ENCODE results near the gene SOX30. TPM values are rescaled to one million over a fixed set of nuclear protein-coding genes. Genes with fewer than 3 reads are reported as not detected.

SOX30 gene
- total RNA-seq, 1 donor from 2014 or later = 0.17 TPM

- Histone ChIP-seq H3K27ac (no peak overlapping the region), H3K9ac (no peak overlapping the region), H4K20me1 (ENCODE audit: low read depth) (no peaks in the 10 kb centered on the region), H3K4me3 (no peak overlapping the region), H3F3A (ENCODE audit: low read depth) (no peaks in the 10 kb centered on the region), H3K79me2 (ENCODE audit: low read depth) (no peaks in the 10 kb centered on the region), H2AFZ (replicated peaks) (no peak overlapping the region), H3K27me3 (no peaks in the 10 kb centered on the region), H3K4me2 (no peak overlapping the region), H3K9me3 (ENCODE audit: low read depth) (no peaks in the 10 kb centered on the region), H3K36me3 (no peaks in the 10 kb centered on the region), H3K4me1 (no peaks in the 10 kb centered on the region)
- peaks cover 14% of the 10 kb centered on the region for H3K9me3 Mint-ChIP-seq
- peaks cover 5% of the 10 kb centered on the region for H3K36me3 Mint-ChIP-seq
- peaks cover 2% of the 10 kb centered on the region for H3K27me3 Mint-ChIP-seq (ENCODE audit: insufficient read depth, low read depth)
- peak overlapping the region; percentile 90 for H3K4me3 Mint-ChIP-seq
- H3K27ac Mint-ChIP-seq = no peak overlapping the region
- no peak for DNase-seq (ENCODE audit: low spot score)
- TF ChIP-seq CTCF (IDR thresholded peaks at IDR 0.05) (no peak), EZH2 (IDR thresholded peaks at IDR 0.05) (no peak), EZH2phosphoT487 (IDR thresholded peaks at IDR 0.05) (no peak)
- H3K4me1 Mint-ChIP-seq = peaks cover 9% of the 10 kb centered on the region
Observed at GRCh38 chr5:157671592-157672330, 19.5 kb upstream of the SOX30 start.

- Histone ChIP-seq H3K79me2 (ENCODE audit: low read depth) (no peaks in the 10 kb centered on the region), H3K4me3 (no peak within 1 kb of the TSS), H3K9ac (no peak within 1 kb of the TSS), H3K4me2 (no peak within 1 kb of the TSS), H3F3A (ENCODE audit: low read depth) (no peaks in the 10 kb centered on the region), H3K36me3 (no peaks in the 10 kb centered on the region), H3K4me1 (no peaks in the 10 kb centered on the region), H3K27me3 (no peaks in the 10 kb centered on the region), H3K9me3 (ENCODE audit: low read depth) (no peaks in the 10 kb centered on the region), H3K27ac (no peak within 1 kb of the TSS), H4K20me1 (ENCODE audit: low read depth) (no peaks in the 10 kb centered on the region), H2AFZ (replicated peaks) (no peak within 1 kb of the TSS)
- TF ChIP-seq CTCF (IDR thresholded peaks at IDR 0.05) (no peak), EZH2phosphoT487 (IDR thresholded peaks at IDR 0.05) (no peak), EZH2 (IDR thresholded peaks at IDR 0.05) (no peak)
- H3K27me3 Mint-ChIP-seq (ENCODE audit: insufficient read depth, low read depth) = peaks cover 2% of the 10 kb centered on the region
- peaks cover 14% of the 10 kb centered on the region for H3K9me3 Mint-ChIP-seq
- no peak for DNase-seq (ENCODE audit: low spot score)
- peaks cover 5% of the 10 kb centered on the region for H3K36me3 Mint-ChIP-seq
- peaks cover 9% of the 10 kb centered on the region for H3K4me1 Mint-ChIP-seq
- H3K27ac Mint-ChIP-seq = no peak within 1 kb of the TSS
- peak within 1 kb of the TSS; percentile 90 for H3K4me3 Mint-ChIP-seq
Observed at GRCh38 chr5:157670662-157671591, 18.7 kb upstream of the SOX30 start, which contains the start of gene C5orf52. C5orf52 (plus strand) TSS chr5:157671533; CDS start chr5:157671615, 82 bp downstream.

- no peak for DNase-seq (ENCODE audit: low spot score)
- Histone ChIP-seq H3K9ac (no peak overlapping the region), H3K4me3 (no peak overlapping the region), H3K36me3 (no peaks in the 10 kb centered on the region), H3K27me3 (no peaks in the 10 kb centered on the region), H4K20me1 (ENCODE audit: low read depth) (no peaks in the 10 kb centered on the region), H3F3A (ENCODE audit: low read depth) (no peaks in the 10 kb centered on the region), H3K27ac (no peak overlapping the region), H3K4me2 (no peak overlapping the region), H3K9me3 (ENCODE audit: low read depth) (no peaks in the 10 kb centered on the region), H3K79me2 (ENCODE audit: low read depth) (no peaks in the 10 kb centered on the region), H2AFZ (replicated peaks) (no peak overlapping the region), H3K4me1 (no peaks in the 10 kb centered on the region)
- Mint-ChIP-seq H3K27ac (no peak overlapping the region), H3K9me3 (peaks cover 14% of the 10 kb centered on the region), H3K4me3 (peak overlapping the region; percentile 90), H3K4me1 (peaks cover 9% of the 10 kb centered on the region), H3K27me3 (ENCODE audit: insufficient read depth, low read depth) (peaks cover 2% of the 10 kb centered on the region), H3K36me3 (peaks cover 5% of the 10 kb centered on the region)
- TF ChIP-seq CTCF (IDR thresholded peaks at IDR 0.05) (no peak), EZH2phosphoT487 (IDR thresholded peaks at IDR 0.05) (no peak), EZH2 (IDR thresholded peaks at IDR 0.05) (no peak)
Observed at GRCh38 chr5:157669701-157670097, 17.5 kb upstream of the SOX30 start.
